Measurements from ENCODE around the gene HDAC5. TPM values are rescaled to one million over a fixed set of nuclear protein-coding genes. Genes with fewer than 3 reads are reported as not detected.
A peak's percentile ranks its signal among the peaks of the same experiment; 100 is the strongest.

HDAC5 gene
- total RNA-seq, 1 donor from 2014 or later = 185 TPM

DNA sequence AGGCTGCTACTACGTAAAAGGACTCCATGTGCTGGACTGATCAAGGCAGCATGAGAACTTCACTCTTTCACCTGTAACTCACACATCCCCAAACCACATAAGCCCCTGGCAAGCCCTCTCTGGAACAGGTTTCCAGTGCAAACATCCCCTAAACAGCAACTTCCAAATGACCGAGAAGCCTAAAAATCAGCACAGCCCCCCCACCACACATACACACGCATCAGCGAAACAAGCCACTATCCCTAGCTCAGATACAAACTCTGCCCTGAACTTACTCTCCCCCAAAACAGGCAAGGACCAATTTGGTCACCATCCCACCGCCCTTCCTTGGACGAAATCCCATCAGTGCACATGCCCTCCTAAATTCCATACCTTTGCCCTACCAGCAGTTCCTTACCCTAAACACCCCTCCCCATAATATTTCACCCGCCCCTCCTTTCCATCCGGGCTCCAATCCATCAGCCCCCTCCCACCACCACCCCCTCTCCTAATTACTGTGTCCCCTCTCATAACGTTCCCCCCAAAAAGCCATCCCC is 57.7 kb downstream of the HDAC5 start:
- H3K27ac Mint-ChIP-seq (ENCODE audit: unreplicated experiment) = peak overlapping the region; percentile 79
- peaks cover 9% of the 10 kb centered on the region for H3K4me1 Mint-ChIP-seq (ENCODE audit: low read depth, unreplicated experiment)
- peaks cover 4% of the 10 kb centered on the region for H3K27me3 Mint-ChIP-seq (ENCODE audit: unreplicated experiment)
- TF ChIP-seq, protein P1, sequence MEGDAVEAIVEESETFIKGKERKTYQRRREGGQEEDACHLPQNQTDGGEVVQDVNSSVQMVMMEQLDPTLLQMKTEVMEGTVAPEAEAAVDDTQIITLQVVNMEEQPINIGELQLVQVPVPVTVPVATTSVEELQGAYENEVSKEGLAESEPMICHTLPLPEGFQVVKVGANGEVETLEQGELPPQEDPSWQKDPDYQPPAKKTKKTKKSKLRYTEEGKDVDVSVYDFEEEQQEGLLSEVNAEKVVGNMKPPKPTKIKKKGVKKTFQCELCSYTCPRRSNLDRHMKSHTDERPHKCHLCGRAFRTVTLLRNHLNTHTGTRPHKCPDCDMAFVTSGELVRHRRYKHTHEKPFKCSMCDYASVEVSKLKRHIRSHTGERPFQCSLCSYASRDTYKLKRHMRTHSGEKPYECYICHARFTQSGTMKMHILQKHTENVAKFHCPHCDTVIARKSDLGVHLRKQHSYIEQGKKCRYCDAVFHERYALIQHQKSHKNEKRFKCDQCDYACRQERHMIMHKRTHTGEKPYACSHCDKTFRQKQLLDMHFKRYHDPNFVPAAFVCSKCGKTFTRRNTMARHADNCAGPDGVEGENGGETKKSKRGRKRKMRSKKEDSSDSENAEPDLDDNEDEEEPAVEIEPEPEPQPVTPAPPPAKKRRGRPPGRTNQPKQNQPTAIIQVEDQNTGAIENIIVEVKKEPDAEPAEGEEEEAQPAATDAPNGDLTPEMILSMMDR (IDR thresholded peaks at IDR 0.05; ENCODE audit: partially characterized antibody, unreplicated experiment) = no peak
- no peaks in the 10 kb centered on the region for H3K36me3 Mint-ChIP-seq (ENCODE audit: unreplicated experiment)
- H3K4me3 Mint-ChIP-seq (ENCODE audit: unreplicated experiment) = peak overlapping the region; percentile 97
- peaks cover 8% of the 10 kb centered on the region for H3K9me3 Mint-ChIP-seq (ENCODE audit: unreplicated experiment)
- no peak for DNase-seq

DNA sequence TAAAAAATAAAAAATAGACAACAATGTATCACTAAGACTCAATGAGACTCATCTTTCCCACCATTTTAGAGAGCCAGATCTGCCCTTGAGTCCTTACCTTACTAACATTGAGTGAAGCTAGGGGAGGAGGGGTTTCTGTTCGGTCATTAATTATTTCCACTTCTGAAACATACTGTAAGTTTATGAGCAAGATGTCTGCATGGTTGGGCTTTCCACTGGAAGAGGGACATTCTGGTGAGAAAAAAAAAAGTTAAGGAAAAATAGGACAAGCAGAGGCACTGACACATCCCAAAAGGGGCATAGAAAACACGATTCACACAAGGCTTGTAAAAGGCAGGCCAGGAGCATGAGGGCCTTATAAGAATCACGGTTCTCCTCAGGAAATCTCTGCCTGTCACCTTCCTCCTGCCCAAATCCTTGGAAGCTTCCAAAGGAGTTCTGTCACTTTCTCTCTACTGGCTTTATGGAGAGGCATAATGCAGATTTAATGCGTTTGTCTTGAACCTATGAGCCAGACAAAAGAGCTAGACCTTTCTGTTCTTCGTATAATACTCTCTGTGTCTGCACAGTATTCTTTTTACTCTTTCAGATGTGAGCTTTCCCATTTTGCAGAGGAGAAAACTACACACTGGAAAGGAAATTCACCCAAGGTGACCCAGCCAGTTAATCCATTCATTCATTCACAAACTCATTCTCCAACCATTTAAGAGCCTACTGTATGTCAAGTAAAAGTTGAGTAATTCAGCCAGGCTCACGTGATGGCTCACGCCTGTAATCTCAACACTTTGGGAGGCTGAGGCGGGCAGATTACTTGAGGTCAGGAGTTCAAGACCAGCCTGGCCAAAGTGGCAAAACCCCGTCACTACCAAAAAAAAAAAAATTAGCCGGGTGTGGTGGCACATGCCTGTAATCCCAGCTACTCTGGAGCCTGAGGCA is 59.5 kb downstream of the HDAC5 start:
- Mint-ChIP-seq H3K27me3 (ENCODE audit: unreplicated experiment) (peaks cover 4% of the 10 kb centered on the region), H3K36me3 (ENCODE audit: unreplicated experiment) (no peaks in the 10 kb centered on the region), H3K4me3 (ENCODE audit: unreplicated experiment) (no peak overlapping the region), H3K27ac (ENCODE audit: unreplicated experiment) (peak overlapping the region; percentile 67), H3K4me1 (ENCODE audit: low read depth, unreplicated experiment) (peaks cover 5% of the 10 kb centered on the region), H3K9me3 (ENCODE audit: unreplicated experiment) (peaks cover 3% of the 10 kb centered on the region)
- TF ChIP-seq, protein P1 (IDR thresholded peaks at IDR 0.05; ENCODE audit: partially characterized antibody, unreplicated experiment) = no peak
- no peak for DNase-seq

DNA sequence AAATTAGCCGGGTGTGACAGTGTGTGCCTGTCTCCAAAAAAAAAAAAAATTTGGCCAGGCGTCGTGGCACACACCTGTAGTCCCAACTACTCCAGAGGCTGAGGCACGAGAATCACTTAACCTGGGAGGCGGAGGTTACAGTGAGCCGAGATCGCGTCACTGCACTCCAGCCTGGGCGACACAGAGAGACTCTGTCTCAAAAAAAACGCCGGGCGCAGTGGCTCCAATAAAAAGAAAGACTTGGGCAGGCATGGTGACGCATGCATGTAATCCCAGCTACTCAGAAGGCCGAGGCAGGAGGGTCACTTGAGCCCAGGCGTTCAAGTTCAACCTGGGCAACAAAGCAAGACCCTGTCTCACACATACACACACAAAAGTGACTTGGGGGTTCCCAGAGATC is 60.6 kb downstream of the HDAC5 start:
- Mint-ChIP-seq H3K4me3 (ENCODE audit: unreplicated experiment) (no peak overlapping the region), H3K27ac (ENCODE audit: unreplicated experiment) (no peak overlapping the region), H3K4me1 (ENCODE audit: low read depth, unreplicated experiment) (peaks cover 5% of the 10 kb centered on the region), H3K27me3 (ENCODE audit: unreplicated experiment) (peaks cover 2% of the 10 kb centered on the region), H3K9me3 (ENCODE audit: unreplicated experiment) (no peaks in the 10 kb centered on the region), H3K36me3 (ENCODE audit: unreplicated experiment) (no peaks in the 10 kb centered on the region)
- no peak for DNase-seq
- TF ChIP-seq, protein P1 (IDR thresholded peaks at IDR 0.05; ENCODE audit: partially characterized antibody, unreplicated experiment) = no peak

DNA sequence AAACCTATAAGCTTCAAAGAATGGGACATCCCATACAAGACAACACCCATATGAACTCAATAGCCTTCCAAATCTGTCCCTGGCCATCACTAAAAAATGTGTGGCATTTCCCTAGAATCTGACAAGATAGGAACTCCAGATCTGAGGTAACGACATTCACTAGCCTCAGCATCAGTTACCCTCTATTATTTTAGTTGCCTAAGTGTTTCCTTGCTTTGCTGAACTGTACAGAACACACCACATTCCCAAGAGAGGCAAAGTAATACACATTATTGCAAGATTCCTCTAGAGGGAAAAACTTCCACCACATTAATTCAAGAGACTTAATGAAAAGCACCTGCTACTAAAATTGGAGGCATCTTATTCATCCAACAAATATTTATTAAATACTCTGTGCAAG is 62.0 kb downstream of the HDAC5 start:
- no peak for DNase-seq
- H3K4me1 Mint-ChIP-seq (ENCODE audit: low read depth, unreplicated experiment) = peaks cover 5% of the 10 kb centered on the region
- no peaks in the 10 kb centered on the region for H3K9me3 Mint-ChIP-seq (ENCODE audit: unreplicated experiment)
- H3K4me3 Mint-ChIP-seq (ENCODE audit: unreplicated experiment) = no peak overlapping the region
- peaks cover 2% of the 10 kb centered on the region for H3K27me3 Mint-ChIP-seq (ENCODE audit: unreplicated experiment)
- H3K27ac Mint-ChIP-seq (ENCODE audit: unreplicated experiment) = no peak overlapping the region
- H3K36me3 Mint-ChIP-seq (ENCODE audit: unreplicated experiment) = no peaks in the 10 kb centered on the region
- TF ChIP-seq, protein P1 (IDR thresholded peaks at IDR 0.05; ENCODE audit: partially characterized antibody, unreplicated experiment) = no peak
